Mesothelial cell of epicardium (in vitro differentiated cells): ENCODE results near the gene CALN1. TPM values are rescaled to one million over a fixed set of nuclear protein-coding genes. Genes with fewer than 3 reads are reported as not detected.

Experiments used
- DNase-seq, 2 experiments: peaks; one replicate each; pipeline ENCODE4 v3.0.0; 2021; ENCODE audit warnings: low spot score in 2 of 2; ENCODE audit not compliant: unreplicated experiment in 2 of 2
- H3K27ac Mint-ChIP-seq: 2 replicates; pipeline ENCODE4 v1.8.0; 2021; ENCODE audit warnings: mixed read lengths
- H3K27me3 Mint-ChIP-seq: 2 replicates; pipeline ENCODE4 v1.8.0; 2021; ENCODE audit warnings: low read depth, mixed read lengths
- H3K36me3 Mint-ChIP-seq: 2 replicates; pipeline ENCODE4 v1.8.0; 2021; ENCODE audit warnings: mixed read lengths
- H3K4me1 Mint-ChIP-seq: 2 replicates; pipeline ENCODE4 v1.8.0; 2021; ENCODE audit warnings: mixed read lengths
- H3K4me3 Mint-ChIP-seq: 2 replicates; pipeline ENCODE4 v1.8.0; 2021; ENCODE audit warnings: mild to moderate bottlenecking, moderate library complexity, mixed read lengths
- H3K9me3 Mint-ChIP-seq: 2 replicates; pipeline ENCODE4 v1.8.0; 2021; ENCODE audit warnings: mixed read lengths
- CTCF ChIP-seq: fragments of 200-600 bp; sonication (generic); IDR thresholded peaks from one replicate; pipeline ENCODE4 v1.5.0; 2021; ENCODE audit warnings: antibody characterized with exemption; ENCODE audit not compliant: unreplicated experiment
- total RNA-seq: library from RNA; stranded (reverse); gene quantifications from 3 replicates; pipeline ENCODE4 v1.2.1, GENCODE V29; 2021

CALN1 gene
- total RNA-seq, 1 donor from 2014 or later: 1.1 TPM

- no peak for TF ChIP-seq CTCF
- H3K27me3 Mint-ChIP-seq: peaks cover 74% of the 10 kb centered on the region
- no peak overlapping the region for H3K27ac Mint-ChIP-seq
- H3K9me3 Mint-ChIP-seq: no peaks in the 10 kb centered on the region
- H3K4me3 Mint-ChIP-seq: no peak overlapping the region
- H3K36me3 Mint-ChIP-seq: no peaks in the 10 kb centered on the region
- no peak for DNase-seq
- H3K4me1 Mint-ChIP-seq: no peaks in the 10 kb centered on the region
Observed at GRCh38 chr7:72445075-72445474, 32.9 kb upstream of the CALN1 start.

GRCh38 chr7:72444026-72444776 is 32.1 kb upstream of the CALN1 start:
- H3K27ac Mint-ChIP-seq: no peak overlapping the region
- no peaks in the 10 kb centered on the region for H3K36me3 Mint-ChIP-seq
- H3K27me3 Mint-ChIP-seq: peaks cover 77% of the 10 kb centered on the region

GRCh38 chr7:72441791-72442190 is 29.7 kb upstream of the CALN1 start:
- DNase-seq: no peak
- H3K27me3 Mint-ChIP-seq: peaks cover 62% of the 10 kb centered on the region
- H3K36me3 Mint-ChIP-seq: no peaks in the 10 kb centered on the region
- no peak for TF ChIP-seq CTCF
- H3K4me1 Mint-ChIP-seq: no peaks in the 10 kb centered on the region
- H3K9me3 Mint-ChIP-seq: no peaks in the 10 kb centered on the region
- no peak overlapping the region for H3K4me3 Mint-ChIP-seq
- H3K27ac Mint-ChIP-seq: no peak overlapping the region

More at GRCh38 chr7:72444026-72444776, 32.1 kb upstream of the CALN1 start:
- no peaks in the 10 kb centered on the region for H3K9me3 Mint-ChIP-seq
- no peak overlapping the region for H3K4me3 Mint-ChIP-seq
- TF ChIP-seq CTCF: no peak
- DNase-seq: no peak
- no peaks in the 10 kb centered on the region for H3K4me1 Mint-ChIP-seq

- Mint-ChIP-seq H3K27ac (no peak overlapping the region), H3K9me3 (no peaks in the 10 kb centered on the region), H3K36me3 (no peaks in the 10 kb centered on the region), H3K4me3 (no peak overlapping the region), H3K4me1 (peaks cover 4% of the 10 kb centered on the region), H3K27me3 (peaks cover 33% of the 10 kb centered on the region)
- DNase-seq: no peak
- TF ChIP-seq CTCF: no peak
Observed at GRCh38 chr7:72438491-72438890, 26.4 kb upstream of the CALN1 start.

GRCh38 chr7:72437610-72438009 is 25.5 kb upstream of the CALN1 start:
- Mint-ChIP-seq H3K4me1 (peaks cover 4% of the 10 kb centered on the region), H3K4me3 (no peak overlapping the region), H3K36me3 (no peaks in the 10 kb centered on the region), H3K27me3 (peaks cover 30% of the 10 kb centered on the region), H3K9me3 (no peaks in the 10 kb centered on the region), H3K27ac (no peak overlapping the region)
- no peak for TF ChIP-seq CTCF
- DNase-seq: no peak
